ENCODE results near the gene ROPN1B. TPM values are rescaled to one million over a fixed set of nuclear protein-coding genes. Genes with fewer than 3 reads are reported as not detected.

ROPN1B gene
- polyA plus RNA-seq, 1 experiment, result not detected

DNA sequence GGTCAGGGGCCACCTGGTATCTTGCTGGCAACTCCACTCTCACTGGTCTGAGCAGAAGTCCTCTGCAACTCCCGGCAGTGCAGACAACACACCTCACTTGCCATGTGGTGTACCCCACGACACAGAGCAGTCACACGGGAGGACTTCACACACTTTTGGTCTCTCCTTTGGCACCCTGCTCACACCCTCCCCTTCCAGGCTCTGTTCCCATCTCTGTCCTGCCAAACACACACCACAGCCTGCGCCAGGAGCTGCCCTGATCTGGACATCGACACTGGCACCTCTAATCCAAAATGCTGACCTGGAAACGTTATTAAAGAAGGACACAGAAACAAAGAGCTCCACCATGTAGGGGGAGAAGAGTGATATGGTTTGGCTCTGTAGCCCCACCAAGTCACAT lies 57.8 kb downstream of the ROPN1B start:
- ChIA-PET CTCF (no interaction called here), POLR2A (no interaction called here)
- Histone ChIP-seq H3K27me3 (ENCODE audit: control insufficient read depth, insufficient read depth, low read length) (no peaks in the 10 kb centered on the region), H3K4me3 (ENCODE audit: low read depth, low read length) (no peak overlapping the region), H3K9me3 (ENCODE audit: control insufficient read depth, insufficient read depth, low read length) (peaks cover 8% of the 10 kb centered on the region), H3K27ac (ENCODE audit: low read depth, low read length) (no peak overlapping the region)
- no peak for DNase-seq (ENCODE audit: low read depth, low spot score)
- TF ChIP-seq, protein P1, sequence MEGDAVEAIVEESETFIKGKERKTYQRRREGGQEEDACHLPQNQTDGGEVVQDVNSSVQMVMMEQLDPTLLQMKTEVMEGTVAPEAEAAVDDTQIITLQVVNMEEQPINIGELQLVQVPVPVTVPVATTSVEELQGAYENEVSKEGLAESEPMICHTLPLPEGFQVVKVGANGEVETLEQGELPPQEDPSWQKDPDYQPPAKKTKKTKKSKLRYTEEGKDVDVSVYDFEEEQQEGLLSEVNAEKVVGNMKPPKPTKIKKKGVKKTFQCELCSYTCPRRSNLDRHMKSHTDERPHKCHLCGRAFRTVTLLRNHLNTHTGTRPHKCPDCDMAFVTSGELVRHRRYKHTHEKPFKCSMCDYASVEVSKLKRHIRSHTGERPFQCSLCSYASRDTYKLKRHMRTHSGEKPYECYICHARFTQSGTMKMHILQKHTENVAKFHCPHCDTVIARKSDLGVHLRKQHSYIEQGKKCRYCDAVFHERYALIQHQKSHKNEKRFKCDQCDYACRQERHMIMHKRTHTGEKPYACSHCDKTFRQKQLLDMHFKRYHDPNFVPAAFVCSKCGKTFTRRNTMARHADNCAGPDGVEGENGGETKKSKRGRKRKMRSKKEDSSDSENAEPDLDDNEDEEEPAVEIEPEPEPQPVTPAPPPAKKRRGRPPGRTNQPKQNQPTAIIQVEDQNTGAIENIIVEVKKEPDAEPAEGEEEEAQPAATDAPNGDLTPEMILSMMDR (IDR thresholded peaks at IDR 0.05; ENCODE audit: low read depth, low read length), result no peak

GRCh38 chr3:126028096-126028495 lies 59.1 kb downstream of the ROPN1B start:
- Histone ChIP-seq H3K4me3 (ENCODE audit: low read depth, low read length) (no peak overlapping the region), H3K27ac (ENCODE audit: low read depth, low read length) (no peak overlapping the region), H3K27me3 (ENCODE audit: control insufficient read depth, insufficient read depth, low read length) (no peaks in the 10 kb centered on the region), H3K9me3 (ENCODE audit: control insufficient read depth, insufficient read depth, low read length) (peaks cover 8% of the 10 kb centered on the region)
- TF ChIP-seq, protein P1 (IDR thresholded peaks at IDR 0.05; ENCODE audit: low read depth, low read length), result no peak
- POLR2A ChIA-PET, result no interaction called here
- no peak for DNase-seq (ENCODE audit: low read depth, low spot score)
- CTCF ChIA-PET, result no interaction called here

DNA sequence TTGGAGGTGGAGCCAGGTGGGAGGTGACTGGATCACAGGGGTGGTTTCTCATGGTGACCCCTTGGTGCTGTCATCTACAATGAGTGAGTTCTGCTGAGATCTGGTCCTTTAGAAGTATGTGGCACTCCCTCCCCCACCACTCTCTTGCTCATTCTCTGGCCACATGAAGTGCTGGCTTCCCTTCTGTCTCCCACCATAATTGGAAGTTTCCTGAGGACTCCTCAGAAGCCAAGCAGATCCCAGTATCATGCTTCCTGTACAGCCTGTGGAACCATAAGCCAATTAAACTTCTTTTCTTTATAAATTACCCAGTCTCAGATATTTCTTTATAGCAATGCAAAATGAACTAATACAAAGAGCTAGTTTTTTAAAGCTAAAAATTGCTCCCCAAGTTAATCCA lies 60.3 kb downstream of the ROPN1B start:
- no peak overlapping the region for H3K27ac ChIP-seq (ENCODE audit: low read depth, low read length)
- CTCF ChIA-PET, result no interaction called here
- TF ChIP-seq, protein P1 (IDR thresholded peaks at IDR 0.05; ENCODE audit: low read depth, low read length), result no peak
- no peaks in the 10 kb centered on the region for H3K27me3 ChIP-seq (ENCODE audit: control insufficient read depth, insufficient read depth, low read length)
- peaks cover 8% of the 10 kb centered on the region for H3K9me3 ChIP-seq (ENCODE audit: control insufficient read depth, insufficient read depth, low read length)
- no peak overlapping the region for H3K4me3 ChIP-seq (ENCODE audit: low read depth, low read length)
- POLR2A ChIA-PET, result no interaction called here
- DNase-seq (ENCODE audit: low read depth, low spot score), result no peak

GRCh38 chr3:126030455-126030854 lies 61.5 kb downstream of the ROPN1B start:
- ChIA-PET POLR2A (no interaction called here), CTCF (no interaction called here)
- Histone ChIP-seq H3K4me3 (ENCODE audit: low read depth, low read length) (no peak overlapping the region), H3K27ac (ENCODE audit: low read depth, low read length) (no peak overlapping the region), H3K9me3 (ENCODE audit: control insufficient read depth, insufficient read depth, low read length) (peaks cover 8% of the 10 kb centered on the region), H3K27me3 (ENCODE audit: control insufficient read depth, insufficient read depth, low read length) (no peaks in the 10 kb centered on the region)
- DNase-seq (ENCODE audit: low read depth, low spot score), result no peak
- TF ChIP-seq, protein P1 (IDR thresholded peaks at IDR 0.05; ENCODE audit: low read depth, low read length), result no peak

DNA sequence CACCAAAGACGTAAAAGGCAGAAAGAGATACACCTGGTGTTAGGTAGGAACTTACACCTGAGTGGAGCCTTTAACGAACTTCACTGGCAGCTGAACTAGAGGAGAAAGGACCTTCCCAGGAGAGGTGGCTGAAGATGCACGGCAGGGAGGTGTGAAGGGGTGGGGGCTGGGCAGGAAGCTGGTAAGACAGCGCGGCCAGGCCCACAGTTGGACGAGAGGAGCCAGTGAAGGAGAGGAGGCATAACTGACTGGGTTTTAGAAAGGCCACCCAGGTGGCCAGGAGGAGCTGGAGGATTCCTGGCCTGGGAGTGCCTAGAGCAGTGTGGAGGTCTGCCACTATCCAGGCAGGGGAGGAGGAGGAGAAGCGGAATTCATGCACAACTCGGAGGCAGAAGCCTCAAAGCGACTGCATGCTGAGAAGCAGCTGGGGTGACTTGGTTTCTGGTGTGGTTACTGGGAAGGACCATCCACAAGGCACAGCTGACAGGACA lies 63.0 kb downstream of the ROPN1B start:
- POLR2A ChIA-PET, result no interaction called here
- Histone ChIP-seq H3K9me3 (ENCODE audit: control insufficient read depth, insufficient read depth, low read length) (peaks cover 8% of the 10 kb centered on the region), H3K27me3 (ENCODE audit: control insufficient read depth, insufficient read depth, low read length) (no peaks in the 10 kb centered on the region), H3K27ac (ENCODE audit: low read depth, low read length) (no peak overlapping the region), H3K4me3 (ENCODE audit: low read depth, low read length) (no peak overlapping the region)
- DNase-seq (ENCODE audit: low read depth, low spot score), result no peak
- CTCF ChIA-PET, result no interaction called here
- TF ChIP-seq, protein P1 (IDR thresholded peaks at IDR 0.05; ENCODE audit: low read depth, low read length), result no peak

Small RNAs within 50 kb of the gene (small RNA-seq; reads per million reads assigned to genes)
- gene AC092903.1 (ENCODE audit: insufficient read length, low read depth), result not detected

Other genes with a start within 250 kb of the ROPN1B start
- 36.9 and 37.2 TPM in 2 replicates for gene SLC41A3, start 114.9 kb downstream of the ROPN1B start, polyA plus RNA-seq (2011; rRNA removed)
- gene ALDH1L1, start 211.4 kb downstream of the ROPN1B start, polyA plus RNA-seq (2011; rRNA removed), result not detected in 2 replicates

Data from AG04450 (cell line).